Cardiac muscle cell (in vitro differentiated cells and primary cell): ENCODE data around the gene CLIC5. TPM values are rescaled to one million over a fixed set of nuclear protein-coding genes. Genes with fewer than 3 reads are reported as not detected.
A peak's percentile ranks its signal among the peaks of the same experiment; 100 is the strongest.

Experiments used
- DNase-seq, 2 donors: peaks; one replicate each; pipeline versions ENCODE4 v3.0.0 to v3.0.0-alpha.2; 2010 to 2017; ENCODE audit warnings: low read depth in 1 of 2, low spot score in 1 of 2
- H3K27ac ChIP-seq: fragments of 200-600 bp; sonication (generic); 2 replicates; pipeline ENCODE4 v1.5.1; 2016
- H3K27me3 ChIP-seq: fragments of 200-600 bp; sonication (generic); 2 replicates; pipeline ENCODE4 v1.6.0; 2016; ENCODE audit warnings: control low read depth
- H3K36me3 ChIP-seq: fragments of 200-600 bp; sonication (generic); 2 replicates; pipeline ENCODE4 v1.5.1; 2016; ENCODE audit warnings: control low read depth
- H3K4me1 ChIP-seq: fragments of 200-600 bp; sonication (generic); 2 replicates; pipeline ENCODE4 v1.8.1; 2017; ENCODE audit warnings: low read depth, mild to moderate bottlenecking, mixed run types
- H3K4me3 ChIP-seq: fragments of 200-600 bp; sonication (generic); 2 replicates; pipeline ENCODE4 v1.5.1; 2016; ENCODE audit warnings: mild to moderate bottlenecking
- H3K9me3 ChIP-seq: fragments of 200-600 bp; sonication (generic); 2 replicates; pipeline ENCODE4 v1.5.1; 2017; ENCODE audit warnings: low read depth, mild to moderate bottlenecking, control low read depth
- CTCF ChIP-seq: IDR thresholded peaks from 2 replicates; pipeline ENCODE4 v1.5.1; 2012; ENCODE audit warnings: low read depth, mild to moderate bottlenecking, low read length
- polyA plus RNA-seq: library from polyadenylated mRNA; unstranded; fragments of >200 nt; fragmentation: Nextera tagmentation; extraction: Ambion mirVana; gene quantifications from 2 replicates; pipeline ENCODE4 v1.2.1, GENCODE V29; 2016
- total RNA-seq: library from RNA; depleted of rRNA; stranded (reverse); fragments of >200 nt; gene quantifications from 2 replicates; pipeline ENCODE4 v1.2.3, GENCODE V29; 2016

The CLIC5 gene
- 11.2 and 24.5 TPM in 2 replicates for total RNA-seq
- 10.5 and 13.5 TPM in 2 replicates for polyA plus RNA-seq

GRCh38 chr6:46015119-46015968 lies at the start of gene CLIC5:
TSS of gene CLIC5 (minus strand) at chr6:46015860. CDS start at chr6:46015542, 318 bp downstream.
- peak within 1 kb of the TSS; percentile 64 for H3K27ac ChIP-seq

GRCh38 chr6:46062991-46063390 lies 47.3 kb upstream of the CLIC5 start:
- TF ChIP-seq CTCF, result no peak

More at GRCh38 chr6:46015119-46015968, at the start of gene CLIC5:
- no peaks in the 10 kb centered on the region for H3K36me3 ChIP-seq
- peaks cover 7% of the 10 kb centered on the region for H3K4me1 ChIP-seq
- H3K9me3 ChIP-seq, result no peaks in the 10 kb centered on the region
- peak within 1 kb of the TSS; percentile 77 for H3K4me3 ChIP-seq
- peak in 1 of 2 donors; percentile 81 for DNase-seq
- TF ChIP-seq CTCF, result no peak
- peaks cover 9% of the 10 kb centered on the region for H3K27me3 ChIP-seq

GRCh38 chr6:46062312-46062711 lies 46.7 kb upstream of the CLIC5 start:
- Histone ChIP-seq H3K9me3 (no peaks in the 10 kb centered on the region), H3K36me3 (no peaks in the 10 kb centered on the region), H3K27ac (no peak overlapping the region), H3K4me1 (peaks cover 8% of the 10 kb centered on the region), H3K27me3 (no peaks in the 10 kb centered on the region), H3K4me3 (no peak overlapping the region)
- no peak for TF ChIP-seq CTCF
- peak in 1 of 2 donors; percentile 55 for DNase-seq

More at GRCh38 chr6:46062991-46063390, 47.3 kb upstream of the CLIC5 start:
- Histone ChIP-seq H3K4me3 (no peak overlapping the region), H3K4me1 (peaks cover 8% of the 10 kb centered on the region), H3K9me3 (no peaks in the 10 kb centered on the region), H3K36me3 (no peaks in the 10 kb centered on the region), H3K27ac (no peak overlapping the region), H3K27me3 (no peaks in the 10 kb centered on the region)
- DNase-seq, result peak in 1 of 2 donors; percentile 37

GRCh38 chr6:46061497-46061896 lies 45.8 kb upstream of the CLIC5 start:
- TF ChIP-seq CTCF, result no peak
- H3K27ac ChIP-seq, result no peak overlapping the region
- H3K4me3 ChIP-seq, result no peak overlapping the region
- H3K27me3 ChIP-seq, result no peaks in the 10 kb centered on the region
- peaks cover 8% of the 10 kb centered on the region for H3K4me1 ChIP-seq
- no peaks in the 10 kb centered on the region for H3K9me3 ChIP-seq
- H3K36me3 ChIP-seq, result no peaks in the 10 kb centered on the region
- DNase-seq, result no peak

GRCh38 chr6:46059608-46060007 lies 43.9 kb upstream of the CLIC5 start:
- H3K4me3 ChIP-seq, result no peak overlapping the region
- DNase-seq, result peak in 1 of 2 donors; percentile 40
- H3K36me3 ChIP-seq, result no peaks in the 10 kb centered on the region
- peaks cover 8% of the 10 kb centered on the region for H3K4me1 ChIP-seq
- no peak for TF ChIP-seq CTCF
- no peaks in the 10 kb centered on the region for H3K9me3 ChIP-seq
- H3K27me3 ChIP-seq, result no peaks in the 10 kb centered on the region
- H3K27ac ChIP-seq, result no peak overlapping the region
